Liver (tissue), 9 donors: Measurements from ENCODE around the gene ABCA13. TPM values are rescaled to one million over a fixed set of nuclear protein-coding genes. Genes with fewer than 3 reads are reported as not detected.

Experiments used
- DNase-seq: peaks from one replicate; pipeline ENCODE4 v3.0.0-alpha.2; 2017; ENCODE audit warnings: low spot score
- H3K27ac ChIP-seq, 2 donors: one replicate each; pipeline ENCODE4 v1.7.0; 2013; ENCODE audit warnings: inconsistent platforms in 2 of 2, low read length in 2 of 2, control low read depth in 1 of 2, low read depth in 1 of 2, mild to moderate bottlenecking in 1 of 2
- H3K27me3 ChIP-seq, 4 donors: one replicate each; pipeline versions ENCODE4 v1.6.1 to v1.7.0; 2013; ENCODE audit warnings: low read length in 3 of 4, inconsistent platforms in 1 of 4, mild to moderate bottlenecking in 1 of 4, moderate library complexity in 1 of 4; ENCODE audit not compliant: control insufficient read depth in 4 of 4, insufficient read depth in 4 of 4
- H3K36me3 ChIP-seq, 4 donors: one replicate each; pipeline versions ENCODE4 v1.6.1 to v1.7.0; 2013; ENCODE audit warnings: low read length in 3 of 4, mild to moderate bottlenecking in 3 of 4, low read depth in 1 of 4, moderate library complexity in 1 of 4; ENCODE audit not compliant: control insufficient read depth in 4 of 4, insufficient read depth in 3 of 4
- H3K4me1 ChIP-seq, 4 donors: one replicate each; pipeline versions ENCODE4 v1.6.1 to v1.7.0; 2013; ENCODE audit warnings: low read length in 3 of 4, mild to moderate bottlenecking in 3 of 4, moderate library complexity in 1 of 4; ENCODE audit not compliant: control insufficient read depth in 4 of 4, insufficient read depth in 4 of 4
- H3K4me3 ChIP-seq, 3 donors: one replicate each; pipeline versions ENCODE4 v1.6.1 to v1.7.0; 2013; ENCODE audit warnings: low read length in 3 of 3, control low read depth in 1 of 3, low read depth in 1 of 3, mild to moderate bottlenecking in 1 of 3
- H3K9ac ChIP-seq, 2 donors: one replicate each; pipeline ENCODE4 v1.7.0; 2013; ENCODE audit warnings: low read length in 2 of 2, mild to moderate bottlenecking in 2 of 2, moderate library complexity in 2 of 2, control low read depth in 1 of 2, low read depth in 1 of 2
- H3K9me3 ChIP-seq, 4 donors: one replicate each; pipeline versions ENCODE4 v1.6.1 to v1.7.0; 2013; ENCODE audit warnings: low read length in 3 of 4; ENCODE audit not compliant: control insufficient read depth in 4 of 4
- FOXA2 ChIP-seq: IDR thresholded peaks from 2 replicates; pipeline ENCODE4 v1.6.1; 2016; ENCODE audit warnings: antibody characterized with exemption
- GABPA ChIP-seq, 2 donors: IDR thresholded peaks in 1 of 2; conservative IDR thresholded peaks in 1 of 2; 2 replicates each; pipeline ENCODE4 v1.6.1; 2016; ENCODE audit warnings: antibody characterized with exemption in 2 of 2, mild to moderate bottlenecking in 1 of 2, moderate library complexity in 1 of 2
- NR2F2 ChIP-seq: IDR thresholded peaks from 2 replicates; pipeline ENCODE4 v1.6.1; 2016; ENCODE audit warnings: antibody characterized with exemption
- RAD21 ChIP-seq, 2 donors: IDR thresholded peaks; 2 replicates each; pipeline ENCODE4 v1.6.1; 2016; ENCODE audit warnings: antibody characterized with exemption in 2 of 2, mild to moderate bottlenecking in 2 of 2
- SP1 ChIP-seq: IDR thresholded peaks from 2 replicates; pipeline ENCODE4 v1.6.1; 2018; ENCODE audit warnings: antibody characterized with exemption, mild to moderate bottlenecking
- WGBS: extraction: QIAGEN DNeasy Blood & Tissue Kit; methylation state at CpG from one replicate; pipeline ENCODE4 v1.1.7; 2013; 5-methylcytosine and 5-hydroxymethylcytosine counted together
- polyA plus RNA-seq, 2 donors: library from polyadenylated mRNA; stranded (reverse) in 1 of 2; unstranded in 1 of 2; fragments of 200-250 nt in 1 of 2; fragments of >200 nt in 1 of 2; fragmentation: Nextera tagmentation in 1 of 2; extraction: Ambion mirVana in 1 of 2; gene quantifications; one replicate each; pipeline versions ENCODE4 v1.2.1 to v1.2.3, GENCODE V29; 2013 to 2015
- total RNA-seq, 2 donors: library from RNA; depleted of rRNA; stranded (reverse); fragments of >200 nt; gene quantifications; one replicate each; pipeline ENCODE4 v1.2.3, GENCODE V29; 2014
- TF ChIP-seq, protein P1 (sequence below): IDR thresholded peaks from 2 replicates; pipeline ENCODE4 v1.6.1; 2016; ENCODE audit warnings: antibody characterized with exemption
- TF ChIP-seq, protein P2 (sequence below): IDR thresholded peaks from 2 replicates; pipeline ENCODE4 v1.6.1; 2016; ENCODE audit warnings: antibody characterized with exemption, mild to moderate bottlenecking
- TF ChIP-seq, protein P3 (sequence below): IDR thresholded peaks from 2 replicates; pipeline ENCODE4 v1.6.1; 2016; ENCODE audit warnings: antibody characterized with exemption
- TF ChIP-seq, protein P4 (sequence below): IDR thresholded peaks from 2 replicates; pipeline ENCODE4 v1.6.1; 2016; ENCODE audit warnings: antibody characterized with exemption
- TF ChIP-seq, protein P5 (sequence below): fragments of 150-350 bp; IDR thresholded peaks from 2 replicates; pipeline ENCODE4 v1.5.1; 2017; ENCODE audit warnings: improper control_type of control experiment, low read depth, low read length; ENCODE audit not compliant: missing input control
- donor health status: healthy.
- donor health status: healthy.
- donor health status: healthy.
- donor health status: healthy.
- donor health status: healthy.

The ABCA13 gene
- total and polyA plus RNA-seq, 4 donors: 0.22 to 1.0 (median 0.66) TPM

DNA sequence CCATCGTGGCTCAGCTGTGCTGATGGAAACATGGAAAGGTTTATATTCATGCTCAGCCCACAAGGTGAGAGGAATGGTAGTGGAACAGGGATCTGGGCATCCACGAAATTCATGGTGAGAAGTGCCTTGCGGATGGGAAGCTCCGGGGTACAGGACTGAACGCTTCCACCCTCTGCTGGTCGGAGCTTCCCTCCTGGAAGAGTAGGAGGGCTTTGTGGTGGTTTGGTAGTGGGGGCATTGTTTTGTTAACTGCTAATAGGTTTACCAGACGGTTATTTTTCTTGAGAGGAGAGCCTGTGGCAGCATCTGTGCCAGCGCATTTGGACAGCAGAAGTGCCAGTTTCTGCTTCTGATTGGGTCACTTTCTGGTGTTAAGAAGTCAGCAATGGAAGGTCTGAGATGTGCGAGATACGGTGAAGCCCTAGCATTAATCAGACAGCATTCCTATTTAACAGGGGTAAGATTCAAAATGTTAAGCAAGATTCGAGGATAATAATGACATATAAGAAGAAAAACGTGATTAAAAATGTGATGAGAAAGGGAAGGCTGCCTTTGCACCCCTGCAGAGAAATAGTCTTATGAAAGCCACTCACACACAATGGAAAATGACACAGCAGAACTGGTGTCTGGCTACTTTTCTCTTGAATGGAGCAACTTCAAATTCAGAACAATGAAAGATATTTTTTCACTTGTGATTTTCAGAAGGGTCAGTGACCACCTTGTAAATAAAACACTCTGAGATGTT, 17.7 kb downstream of the ABCA13 start:
- WGBS: 72% methylated on average over 12 of the region's 12 CpGs
- no peak for TF ChIP-seq RAD21 (IDR thresholded peaks at IDR 0.05)
- TF ChIP-seq, protein P1, sequence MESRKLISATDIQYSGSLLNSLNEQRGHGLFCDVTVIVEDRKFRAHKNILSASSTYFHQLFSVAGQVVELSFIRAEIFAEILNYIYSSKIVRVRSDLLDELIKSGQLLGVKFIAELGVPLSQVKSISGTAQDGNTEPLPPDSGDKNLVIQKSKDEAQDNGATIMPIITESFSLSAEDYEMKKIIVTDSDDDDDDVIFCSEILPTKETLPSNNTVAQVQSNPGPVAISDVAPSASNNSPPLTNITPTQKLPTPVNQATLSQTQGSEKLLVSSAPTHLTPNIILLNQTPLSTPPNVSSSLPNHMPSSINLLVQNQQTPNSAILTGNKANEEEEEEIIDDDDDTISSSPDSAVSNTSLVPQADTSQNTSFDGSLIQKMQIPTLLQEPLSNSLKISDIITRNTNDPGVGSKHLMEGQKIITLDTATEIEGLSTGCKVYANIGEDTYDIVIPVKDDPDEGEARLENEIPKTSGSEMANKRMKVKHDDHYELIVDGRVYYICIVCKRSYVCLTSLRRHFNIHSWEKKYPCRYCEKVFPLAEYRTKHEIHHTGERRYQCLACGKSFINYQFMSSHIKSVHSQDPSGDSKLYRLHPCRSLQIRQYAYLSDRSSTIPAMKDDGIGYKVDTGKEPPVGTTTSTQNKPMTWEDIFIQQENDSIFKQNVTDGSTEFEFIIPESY: no peak
- TF ChIP-seq, protein P2, sequence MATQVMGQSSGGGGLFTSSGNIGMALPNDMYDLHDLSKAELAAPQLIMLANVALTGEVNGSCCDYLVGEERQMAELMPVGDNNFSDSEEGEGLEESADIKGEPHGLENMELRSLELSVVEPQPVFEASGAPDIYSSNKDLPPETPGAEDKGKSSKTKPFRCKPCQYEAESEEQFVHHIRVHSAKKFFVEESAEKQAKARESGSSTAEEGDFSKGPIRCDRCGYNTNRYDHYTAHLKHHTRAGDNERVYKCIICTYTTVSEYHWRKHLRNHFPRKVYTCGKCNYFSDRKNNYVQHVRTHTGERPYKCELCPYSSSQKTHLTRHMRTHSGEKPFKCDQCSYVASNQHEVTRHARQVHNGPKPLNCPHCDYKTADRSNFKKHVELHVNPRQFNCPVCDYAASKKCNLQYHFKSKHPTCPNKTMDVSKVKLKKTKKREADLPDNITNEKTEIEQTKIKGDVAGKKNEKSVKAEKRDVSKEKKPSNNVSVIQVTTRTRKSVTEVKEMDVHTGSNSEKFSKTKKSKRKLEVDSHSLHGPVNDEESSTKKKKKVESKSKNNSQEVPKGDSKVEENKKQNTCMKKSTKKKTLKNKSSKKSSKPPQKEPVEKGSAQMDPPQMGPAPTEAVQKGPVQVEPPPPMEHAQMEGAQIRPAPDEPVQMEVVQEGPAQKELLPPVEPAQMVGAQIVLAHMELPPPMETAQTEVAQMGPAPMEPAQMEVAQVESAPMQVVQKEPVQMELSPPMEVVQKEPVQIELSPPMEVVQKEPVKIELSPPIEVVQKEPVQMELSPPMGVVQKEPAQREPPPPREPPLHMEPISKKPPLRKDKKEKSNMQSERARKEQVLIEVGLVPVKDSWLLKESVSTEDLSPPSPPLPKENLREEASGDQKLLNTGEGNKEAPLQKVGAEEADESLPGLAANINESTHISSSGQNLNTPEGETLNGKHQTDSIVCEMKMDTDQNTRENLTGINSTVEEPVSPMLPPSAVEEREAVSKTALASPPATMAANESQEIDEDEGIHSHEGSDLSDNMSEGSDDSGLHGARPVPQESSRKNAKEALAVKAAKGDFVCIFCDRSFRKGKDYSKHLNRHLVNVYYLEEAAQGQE: no peak
- TF ChIP-seq, protein P3, sequence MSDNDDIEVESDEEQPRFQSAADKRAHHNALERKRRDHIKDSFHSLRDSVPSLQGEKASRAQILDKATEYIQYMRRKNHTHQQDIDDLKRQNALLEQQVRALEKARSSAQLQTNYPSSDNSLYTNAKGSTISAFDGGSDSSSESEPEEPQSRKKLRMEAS: no peak
- no peak for DNase-seq

DNA sequence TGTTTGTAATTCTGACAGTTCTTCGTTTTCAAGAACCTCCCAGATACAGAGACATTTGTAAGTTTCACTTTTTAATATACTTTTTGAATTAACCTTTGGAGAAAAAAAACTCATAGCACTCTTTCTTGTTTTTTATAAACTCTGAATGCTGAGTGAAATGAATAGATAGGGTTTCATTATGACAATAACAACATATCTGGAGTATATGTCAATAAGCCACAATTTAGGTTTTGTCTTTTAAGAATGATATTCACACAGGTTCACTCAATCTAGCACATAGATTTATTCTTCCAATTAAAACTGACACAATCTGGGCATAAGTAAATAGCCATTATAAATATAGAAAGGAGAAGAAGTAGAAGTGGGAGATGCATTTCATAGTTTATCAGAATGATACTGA, 21.7 kb downstream of the ABCA13 start:
- H3K4me1 ChIP-seq: no peaks in the 10 kb centered on the region
- TF ChIP-seq, protein P4, sequence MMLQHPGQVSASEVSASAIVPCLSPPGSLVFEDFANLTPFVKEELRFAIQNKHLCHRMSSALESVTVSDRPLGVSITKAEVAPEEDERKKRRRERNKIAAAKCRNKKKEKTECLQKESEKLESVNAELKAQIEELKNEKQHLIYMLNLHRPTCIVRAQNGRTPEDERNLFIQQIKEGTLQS: no peak
- TF ChIP-seq FOXA2 (no peak), NR2F2 (no peak), GABPA (IDR thresholded peaks at IDR 0.05 in 1 of 2, conservative IDR thresholded peaks at IDR 0.05 in 1 of 2) (no peak), SP1 (no peak), RAD21 (IDR thresholded peaks at IDR 0.05) (no peak)
- TF ChIP-seq, protein P5, sequence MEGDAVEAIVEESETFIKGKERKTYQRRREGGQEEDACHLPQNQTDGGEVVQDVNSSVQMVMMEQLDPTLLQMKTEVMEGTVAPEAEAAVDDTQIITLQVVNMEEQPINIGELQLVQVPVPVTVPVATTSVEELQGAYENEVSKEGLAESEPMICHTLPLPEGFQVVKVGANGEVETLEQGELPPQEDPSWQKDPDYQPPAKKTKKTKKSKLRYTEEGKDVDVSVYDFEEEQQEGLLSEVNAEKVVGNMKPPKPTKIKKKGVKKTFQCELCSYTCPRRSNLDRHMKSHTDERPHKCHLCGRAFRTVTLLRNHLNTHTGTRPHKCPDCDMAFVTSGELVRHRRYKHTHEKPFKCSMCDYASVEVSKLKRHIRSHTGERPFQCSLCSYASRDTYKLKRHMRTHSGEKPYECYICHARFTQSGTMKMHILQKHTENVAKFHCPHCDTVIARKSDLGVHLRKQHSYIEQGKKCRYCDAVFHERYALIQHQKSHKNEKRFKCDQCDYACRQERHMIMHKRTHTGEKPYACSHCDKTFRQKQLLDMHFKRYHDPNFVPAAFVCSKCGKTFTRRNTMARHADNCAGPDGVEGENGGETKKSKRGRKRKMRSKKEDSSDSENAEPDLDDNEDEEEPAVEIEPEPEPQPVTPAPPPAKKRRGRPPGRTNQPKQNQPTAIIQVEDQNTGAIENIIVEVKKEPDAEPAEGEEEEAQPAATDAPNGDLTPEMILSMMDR: no peak
- TF ChIP-seq, protein P3: no peak
- WGBS: 72% methylated on average over 1 of the region's 1 CpG
- H3K9ac ChIP-seq: no peak overlapping the region
- H3K36me3 ChIP-seq: no peaks in the 10 kb centered on the region
- no peak overlapping the region for H3K27ac ChIP-seq
- H3K4me3 ChIP-seq: no peak overlapping the region
- peaks cover 0 to 3% (median 0%) of the 10 kb centered on the region in 4 donors for H3K9me3 ChIP-seq
- DNase-seq: no peak
- peaks cover 0 to 4% (median 0%) of the 10 kb centered on the region in 4 donors for H3K27me3 ChIP-seq

More for the DNA sequence above, 17.7 kb downstream of the ABCA13 start:
- Histone ChIP-seq H3K9ac (no peak overlapping the region), H3K4me3 (no peak overlapping the region), H3K27ac (no peak overlapping the region), H3K4me1 (no peaks in the 10 kb centered on the region), H3K27me3 (peaks cover 0 to 4% (median 0%) of the 10 kb centered on the region in 4 donors), H3K36me3 (no peaks in the 10 kb centered on the region), H3K9me3 (peaks cover 0 to 8% (median 1%) of the 10 kb centered on the region in 4 donors)
